ENCODE data around the gene KLHL36. TPM values are rescaled to one million over a fixed set of nuclear protein-coding genes. Genes with fewer than 3 reads are reported as not detected.

KLHL36 gene
- total and polyA plus RNA-seq, 4 donors, result 11.5 to 53.6 (median 16.9) TPM

DNA sequence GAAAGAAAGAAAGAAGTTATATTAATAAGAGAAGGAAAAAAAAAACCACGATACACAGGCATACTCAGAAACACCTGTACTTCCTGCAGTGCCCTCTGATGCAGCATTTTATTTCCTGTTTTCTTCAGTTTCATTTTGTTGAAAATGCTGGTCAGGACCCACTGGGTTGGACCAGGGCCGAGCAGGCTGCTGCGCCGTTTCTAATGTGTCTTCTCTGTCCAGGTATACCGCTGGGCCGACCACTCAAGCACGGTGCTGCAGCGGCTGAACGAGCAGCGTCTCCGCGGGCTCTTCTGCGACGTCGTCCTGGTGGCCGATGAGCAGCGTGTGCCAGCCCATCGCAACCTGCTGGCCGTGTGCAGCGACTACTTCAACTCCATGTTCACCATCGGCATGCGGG, 8.3 kb downstream of the KLHL36 start:
- H3K27me3 ChIP-seq (ENCODE audit: control insufficient read depth in 4 of 4, insufficient read depth in 4 of 4, low read length in 3 of 4), result no peaks in the 10 kb centered on the region
- WGBS, result 96% methylated on average over 22 of the region's 22 CpGs
- no peak overlapping the region for H3K9ac ChIP-seq (ENCODE audit: low read depth in 1 of 2, low read length in 2 of 2)
- TF ChIP-seq JUND (IDR thresholded peaks at IDR 0.05) (no peak), YY1 (IDR thresholded peaks at IDR 0.05) (no peak), HNF4G (IDR thresholded peaks at IDR 0.05) (no peak), GABPA (IDR thresholded peaks at IDR 0.05 in 1 of 2, conservative IDR thresholded peaks at IDR 0.05 in 1 of 2) (no peak), MAX (IDR thresholded peaks at IDR 0.05) (no peak), ATF3 (IDR thresholded peaks at IDR 0.05) (no peak), HNF4A (conservative IDR thresholded peaks at IDR 0.05) (no peak), RXRA (IDR thresholded peaks at IDR 0.05) (no peak), NR2F2 (IDR thresholded peaks at IDR 0.05) (no peak), TAF1 (conservative IDR thresholded peaks at IDR 0.05) (no peak), FOXA1 (IDR thresholded peaks at IDR 0.05) (no peak), FOXA2 (IDR thresholded peaks at IDR 0.05) (no peak), EGR1 (IDR thresholded peaks at IDR 0.05; ENCODE audit: low read depth in 2 of 2) (no peak), RAD21 (IDR thresholded peaks at IDR 0.05) (no peak)
- TF ChIP-seq, protein P1, sequence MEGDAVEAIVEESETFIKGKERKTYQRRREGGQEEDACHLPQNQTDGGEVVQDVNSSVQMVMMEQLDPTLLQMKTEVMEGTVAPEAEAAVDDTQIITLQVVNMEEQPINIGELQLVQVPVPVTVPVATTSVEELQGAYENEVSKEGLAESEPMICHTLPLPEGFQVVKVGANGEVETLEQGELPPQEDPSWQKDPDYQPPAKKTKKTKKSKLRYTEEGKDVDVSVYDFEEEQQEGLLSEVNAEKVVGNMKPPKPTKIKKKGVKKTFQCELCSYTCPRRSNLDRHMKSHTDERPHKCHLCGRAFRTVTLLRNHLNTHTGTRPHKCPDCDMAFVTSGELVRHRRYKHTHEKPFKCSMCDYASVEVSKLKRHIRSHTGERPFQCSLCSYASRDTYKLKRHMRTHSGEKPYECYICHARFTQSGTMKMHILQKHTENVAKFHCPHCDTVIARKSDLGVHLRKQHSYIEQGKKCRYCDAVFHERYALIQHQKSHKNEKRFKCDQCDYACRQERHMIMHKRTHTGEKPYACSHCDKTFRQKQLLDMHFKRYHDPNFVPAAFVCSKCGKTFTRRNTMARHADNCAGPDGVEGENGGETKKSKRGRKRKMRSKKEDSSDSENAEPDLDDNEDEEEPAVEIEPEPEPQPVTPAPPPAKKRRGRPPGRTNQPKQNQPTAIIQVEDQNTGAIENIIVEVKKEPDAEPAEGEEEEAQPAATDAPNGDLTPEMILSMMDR (IDR thresholded peaks at IDR 0.05; ENCODE audit: low read depth, low read length, missing input control), result no peak
- TF ChIP-seq, protein P2, sequence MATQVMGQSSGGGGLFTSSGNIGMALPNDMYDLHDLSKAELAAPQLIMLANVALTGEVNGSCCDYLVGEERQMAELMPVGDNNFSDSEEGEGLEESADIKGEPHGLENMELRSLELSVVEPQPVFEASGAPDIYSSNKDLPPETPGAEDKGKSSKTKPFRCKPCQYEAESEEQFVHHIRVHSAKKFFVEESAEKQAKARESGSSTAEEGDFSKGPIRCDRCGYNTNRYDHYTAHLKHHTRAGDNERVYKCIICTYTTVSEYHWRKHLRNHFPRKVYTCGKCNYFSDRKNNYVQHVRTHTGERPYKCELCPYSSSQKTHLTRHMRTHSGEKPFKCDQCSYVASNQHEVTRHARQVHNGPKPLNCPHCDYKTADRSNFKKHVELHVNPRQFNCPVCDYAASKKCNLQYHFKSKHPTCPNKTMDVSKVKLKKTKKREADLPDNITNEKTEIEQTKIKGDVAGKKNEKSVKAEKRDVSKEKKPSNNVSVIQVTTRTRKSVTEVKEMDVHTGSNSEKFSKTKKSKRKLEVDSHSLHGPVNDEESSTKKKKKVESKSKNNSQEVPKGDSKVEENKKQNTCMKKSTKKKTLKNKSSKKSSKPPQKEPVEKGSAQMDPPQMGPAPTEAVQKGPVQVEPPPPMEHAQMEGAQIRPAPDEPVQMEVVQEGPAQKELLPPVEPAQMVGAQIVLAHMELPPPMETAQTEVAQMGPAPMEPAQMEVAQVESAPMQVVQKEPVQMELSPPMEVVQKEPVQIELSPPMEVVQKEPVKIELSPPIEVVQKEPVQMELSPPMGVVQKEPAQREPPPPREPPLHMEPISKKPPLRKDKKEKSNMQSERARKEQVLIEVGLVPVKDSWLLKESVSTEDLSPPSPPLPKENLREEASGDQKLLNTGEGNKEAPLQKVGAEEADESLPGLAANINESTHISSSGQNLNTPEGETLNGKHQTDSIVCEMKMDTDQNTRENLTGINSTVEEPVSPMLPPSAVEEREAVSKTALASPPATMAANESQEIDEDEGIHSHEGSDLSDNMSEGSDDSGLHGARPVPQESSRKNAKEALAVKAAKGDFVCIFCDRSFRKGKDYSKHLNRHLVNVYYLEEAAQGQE (IDR thresholded peaks at IDR 0.05), result no peak
- TF ChIP-seq, protein P3, sequence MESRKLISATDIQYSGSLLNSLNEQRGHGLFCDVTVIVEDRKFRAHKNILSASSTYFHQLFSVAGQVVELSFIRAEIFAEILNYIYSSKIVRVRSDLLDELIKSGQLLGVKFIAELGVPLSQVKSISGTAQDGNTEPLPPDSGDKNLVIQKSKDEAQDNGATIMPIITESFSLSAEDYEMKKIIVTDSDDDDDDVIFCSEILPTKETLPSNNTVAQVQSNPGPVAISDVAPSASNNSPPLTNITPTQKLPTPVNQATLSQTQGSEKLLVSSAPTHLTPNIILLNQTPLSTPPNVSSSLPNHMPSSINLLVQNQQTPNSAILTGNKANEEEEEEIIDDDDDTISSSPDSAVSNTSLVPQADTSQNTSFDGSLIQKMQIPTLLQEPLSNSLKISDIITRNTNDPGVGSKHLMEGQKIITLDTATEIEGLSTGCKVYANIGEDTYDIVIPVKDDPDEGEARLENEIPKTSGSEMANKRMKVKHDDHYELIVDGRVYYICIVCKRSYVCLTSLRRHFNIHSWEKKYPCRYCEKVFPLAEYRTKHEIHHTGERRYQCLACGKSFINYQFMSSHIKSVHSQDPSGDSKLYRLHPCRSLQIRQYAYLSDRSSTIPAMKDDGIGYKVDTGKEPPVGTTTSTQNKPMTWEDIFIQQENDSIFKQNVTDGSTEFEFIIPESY (IDR thresholded peaks at IDR 0.05), result no peak
- H3K27ac ChIP-seq (ENCODE audit: low read depth in 1 of 2, low read length in 2 of 2), result no peak overlapping the region
- H3K4me3 ChIP-seq (ENCODE audit: low read depth in 1 of 3, low read length in 3 of 3), result no peak overlapping the region
- peaks cover 21 to 57% (median 35%) of the 10 kb centered on the region in 4 donors for H3K36me3 ChIP-seq (ENCODE audit: control insufficient read depth in 4 of 4, insufficient read depth in 3 of 4, low read depth in 1 of 4, low read length in 3 of 4)
- no peaks in the 10 kb centered on the region for H3K9me3 ChIP-seq (ENCODE audit: control insufficient read depth in 4 of 4, low read length in 3 of 4)
- DNase-seq (ENCODE audit: low spot score), result no peak
- peaks cover 0 to 7% (median 1%) of the 10 kb centered on the region in 4 donors for H3K4me1 ChIP-seq (ENCODE audit: control insufficient read depth in 4 of 4, insufficient read depth in 4 of 4, low read length in 3 of 4)

Data from liver (tissue), 9 donors.